ENCODE results near the gene SNRNP70.

The SNRNP70 gene

GRCh38 chr19:49149652-49150105 is 64.4 kb downstream of the SNRNP70 start:
- peak; percentile 43 for DNase-seq

- DNase-seq: peak; percentile 63
These were observed 65.1 kb downstream of the SNRNP70 start for GRCh38 chr19:49150106-49150943.

GRCh38 chr19:49150944-49151243 is 65.6 kb downstream of the SNRNP70 start:
- no peak for DNase-seq

- no peak for DNase-seq
These were observed 66.2 kb downstream of the SNRNP70 start for GRCh38 chr19:49151267-49152118.

GRCh38 chr19:49152119-49152550 is 66.9 kb downstream of the SNRNP70 start:
- no peak for DNase-seq

GRCh38 chr19:49153167-49153809 is 68.0 kb downstream of the SNRNP70 start:
- no peak for DNase-seq

- DNase-seq: no peak
These were observed 69.0 kb downstream of the SNRNP70 start for GRCh38 chr19:49154279-49154678.

GRCh38 chr19:49155005-49155819 is 70.0 kb downstream of the SNRNP70 start, which contains the start of gene HRC:
TSS of gene HRC (minus strand) at chr19:49155396. CDS start at chr19:49155237, 159 bp downstream.
- DNase-seq: no peak

GRCh38 chr19:49155820-49156346 is 70.6 kb downstream of the SNRNP70 start:
- no peak for DNase-seq

- DNase-seq: peak; percentile 75
These were observed 72.4 kb downstream of the SNRNP70 start, which contains the start of gene TRPM4 for GRCh38 chr19:49157445-49158224. TSS of gene TRPM4 (plus strand) at chr19:49157792. CDS start at chr19:49157867, 75 bp downstream.
